H1 (cell line): ENCODE results near the gene CNNM2. TPM values are rescaled to one million over a fixed set of nuclear protein-coding genes. Genes with fewer than 3 reads are reported as not detected.

ENCODE experiments used
- CTCF ChIA-PET: fragments of 300-600 bp; sonication (Branson Sonifier 250); formaldehyde crosslinking; loops from one replicate; lab custom pipeline; 2021; ENCODE audit not compliant: partially characterized antibody; lab: Charles Lee
- POLR2A ChIA-PET: fragments of 300-600 bp; sonication (Branson Sonifier 250); formaldehyde crosslinking; loops from one replicate; lab custom pipeline; 2021; ENCODE audit warnings: inconsistent platforms; ENCODE audit not compliant: partially characterized antibody; lab: Charles Lee
- DNase-seq, 2 experiments: peaks; one replicate each; pipeline versions ENCODE4 v3.0.0 to v3.0.0-alpha.2; 2010 to 2022; ENCODE audit warnings: low spot score in 2 of 2, low read depth in 1 of 2, mixed read lengths in 1 of 2
- FAIRE-seq: peaks from 2 replicates; lab custom pipeline; 2011; peaks lifted over from hg19 to GRCh38; lab: Jason Lieb, UNC
- H2AFZ ChIP-seq: 2 replicates; pipeline ENCODE4 v1.8.1; 2012; ENCODE audit warnings: low read length, inconsistent platforms
- H2AK5ac ChIP-seq: 2 replicates; pipeline ENCODE4 v1.6.1; 2013; ENCODE audit warnings: low read depth, low read length
- H2BK120ac ChIP-seq: replicated peaks from 2 replicates; pipeline ENCODE3; 2013; ENCODE audit warnings: low read depth, low read length, inconsistent platforms
- H2BK12ac ChIP-seq: 2 replicates; pipeline ENCODE4 v1.6.1; 2013; ENCODE audit warnings: low read depth, low read length
- H2BK15ac ChIP-seq: 2 replicates; pipeline ENCODE4 v1.6.1; 2013; ENCODE audit warnings: low read length
- H2BK20ac ChIP-seq: 2 replicates; pipeline ENCODE4 v1.6.1; 2013; ENCODE audit warnings: low read length
- H2BK5ac ChIP-seq: 2 replicates; pipeline ENCODE4 v1.6.1; 2013; ENCODE audit warnings: low read depth, low read length
- H3K14ac ChIP-seq: 2 replicates; pipeline ENCODE4 v1.6.1; 2013; ENCODE audit warnings: inconsistent platforms; ENCODE audit not compliant: insufficient read length
- H3K18ac ChIP-seq: 2 replicates; pipeline ENCODE4 v1.6.1; 2013; ENCODE audit warnings: low read length; ENCODE audit errors: extremely low read depth
- H3K23ac ChIP-seq: 2 replicates; pipeline ENCODE4 v1.6.1; 2013; ENCODE audit warnings: inconsistent platforms; ENCODE audit not compliant: insufficient read length
- H3K23me2 ChIP-seq: 2 replicates; pipeline ENCODE4 v1.6.1; 2013; ENCODE audit warnings: low read depth, low read length
- H3K27ac ChIP-seq: 2 replicates; pipeline ENCODE4 v1.6.1; 2011; ENCODE audit warnings: low read depth, low read length, inconsistent platforms
- H3K27me3 ChIP-seq, 4 experiments: replicated peaks in 1 of 4; 1 replicate in 1 of 4; 2 replicates in 3 of 4; pipeline versions ENCODE4 v1.6.1 to v1.8.1; 2011 to 2013; ENCODE audit warnings: low read length in 3 of 4, mild to moderate bottlenecking in 3 of 4, inconsistent platforms in 2 of 4, mixed read lengths in 2 of 4, moderate library complexity in 1 of 4; ENCODE audit not compliant: control insufficient read depth in 3 of 4, insufficient read depth in 3 of 4; ENCODE audit errors: extremely low read depth in 1 of 4
- H3K36me3 ChIP-seq, 4 experiments: 2 replicates each; pipeline versions ENCODE4 v1.6.1 to v1.8.1; 2011 to 2013; ENCODE audit warnings: mild to moderate bottlenecking in 4 of 4, low read length in 3 of 4, moderate library complexity in 2 of 4, control low read depth in 1 of 4, inconsistent platforms in 1 of 4; ENCODE audit not compliant: insufficient read depth in 4 of 4, control insufficient read depth in 2 of 4
- H3K4ac ChIP-seq: replicated peaks from 2 replicates; pipeline ENCODE3; 2013; ENCODE audit warnings: low read length, low read depth, mixed read lengths, inconsistent platforms; ENCODE audit not compliant: insufficient read length
- H3K4me1 ChIP-seq, 4 experiments: replicated peaks in 1 of 4; 1 replicate in 1 of 4; 2 replicates in 3 of 4; pipeline versions ENCODE4 v1.6.1 to v1.8.1; 2011 to 2013; ENCODE audit warnings: low read length in 3 of 4, inconsistent platforms in 2 of 4, mixed read lengths in 1 of 4; ENCODE audit not compliant: insufficient read depth in 4 of 4, control insufficient read depth in 3 of 4
- H3K4me2 ChIP-seq, 2 experiments: 2 replicates each; pipeline versions ENCODE4 v1.6.1 to v1.8.1; 2011 to 2013; ENCODE audit warnings: low read depth in 2 of 2, low read length in 2 of 2, control low read depth in 1 of 2, inconsistent platforms in 1 of 2, mild to moderate bottlenecking in 1 of 2; ENCODE audit not compliant: insufficient read depth in 1 of 2
- H3K4me3 ChIP-seq, 4 experiments: fragments of 200-600, 300-600 bp in 1 of 4; sonication (generic), shearing (Covaris generic), sonication (Bioruptor Twin) in 1 of 4; 2 replicates each; pipeline versions ENCODE4 v1.5.1 to v1.8.1; 2011 to 2016; ENCODE audit warnings: low read length in 4 of 4, low read depth in 3 of 4, control low read depth in 2 of 4, inconsistent platforms in 2 of 4, mild to moderate bottlenecking in 2 of 4, mixed read lengths in 1 of 4, moderate library complexity in 1 of 4; ENCODE audit not compliant: insufficient read depth in 2 of 4; ENCODE audit errors: extremely low read depth in 1 of 4
- H3K56ac ChIP-seq: replicated peaks from 2 replicates; pipeline ENCODE3; 2013; ENCODE audit warnings: low read depth, mild to moderate bottlenecking, mixed read lengths, low read length, inconsistent platforms; ENCODE audit not compliant: insufficient read length
- H3K79me1 ChIP-seq: 2 replicates; pipeline ENCODE4 v1.6.1; 2013; ENCODE audit warnings: low read depth, low read length, control low read depth
- H3K79me2 ChIP-seq, 2 experiments: 2 replicates each; pipeline versions ENCODE4 v1.6.1 to v1.8.1; 2012 to 2013; ENCODE audit warnings: low read length in 2 of 2, mild to moderate bottlenecking in 2 of 2, inconsistent platforms in 1 of 2; ENCODE audit not compliant: insufficient read depth in 2 of 2, control insufficient read depth in 1 of 2
- H3K9ac ChIP-seq, 4 experiments: replicated peaks in 1 of 4; 1 replicate in 1 of 4; 2 replicates in 3 of 4; pipeline versions ENCODE4 v1.6.1 to v1.8.1; 2011 to 2013; ENCODE audit warnings: low read depth in 3 of 4, low read length in 3 of 4, control low read depth in 2 of 4, mild to moderate bottlenecking in 2 of 4, moderate library complexity in 2 of 4, inconsistent platforms in 1 of 4; ENCODE audit errors: extremely low read depth in 1 of 4
- H3K9me3 ChIP-seq, 2 experiments: 2 replicates each; pipeline versions ENCODE4 v1.6.1 to v1.8.1; 2012 to 2013; ENCODE audit warnings: mild to moderate bottlenecking in 2 of 2, moderate library complexity in 2 of 2, control low read depth in 1 of 2, inconsistent platforms in 1 of 2, low read depth in 1 of 2, low read length in 1 of 2, mixed read lengths in 1 of 2; ENCODE audit not compliant: insufficient read depth in 2 of 2
- H4K20me1 ChIP-seq, 2 experiments: replicated peaks in 1 of 2; 2 replicates each; pipeline versions ENCODE3 to v1.8.1; 2011 to 2013; ENCODE audit warnings: inconsistent platforms in 2 of 2, low read length in 2 of 2, mild to moderate bottlenecking in 1 of 2; ENCODE audit not compliant: insufficient read depth in 2 of 2, control insufficient read depth in 1 of 2
- H4K5ac ChIP-seq: 2 replicates; pipeline ENCODE4 v1.6.1; 2013; ENCODE audit warnings: low read length, low read depth, mixed read lengths, inconsistent platforms; ENCODE audit not compliant: insufficient read length
- H4K8ac ChIP-seq: 2 replicates; pipeline ENCODE4 v1.8.0; 2013; ENCODE audit warnings: mild to moderate bottlenecking, moderate library complexity, low read length, inconsistent platforms; ENCODE audit not compliant: insufficient read depth; ENCODE audit errors: extremely low read depth
- H4K91ac ChIP-seq: replicated peaks from 2 replicates; pipeline ENCODE3; 2013; ENCODE audit warnings: low read length, mixed read lengths, inconsistent platforms; ENCODE audit not compliant: insufficient read length
- CEBPB ChIP-seq: IDR thresholded peaks from 2 replicates; pipeline ENCODE4 v1.6.1; 2012; ENCODE audit warnings: low read depth, low read length
- CTCF ChIP-seq, 3 experiments: IDR thresholded peaks; 1 replicate in 2 of 3; 2 replicates in 1 of 3; pipeline versions ENCODE4 v1.5.1 to v1.6.1; 2011; ENCODE audit warnings: low read length in 3 of 3, mild to moderate bottlenecking in 3 of 3, inconsistent platforms in 2 of 3, low read depth in 1 of 3, moderate library complexity in 1 of 3; ENCODE audit not compliant: insufficient read depth in 1 of 3; ENCODE audit errors: control extremely low read depth in 1 of 3
- RAD21 ChIP-seq, 2 experiments: IDR thresholded peaks in 1 of 2; conservative IDR thresholded peaks in 1 of 2; 2 replicates each; pipeline ENCODE4 v1.6.1; 2011; ENCODE audit warnings: low read depth in 2 of 2, low read length in 2 of 2, improper control_type of control experiment in 1 of 2, inconsistent platforms in 1 of 2, mild to moderate bottlenecking in 1 of 2, moderate library complexity in 1 of 2
- TEAD4 ChIP-seq: IDR thresholded peaks from 2 replicates; pipeline ENCODE4 v1.6.1; 2012; ENCODE audit warnings: low read depth, low read length, inconsistent platforms, mixed read lengths
- WGBS, 2 experiments: shearing (Covaris generic) in 1 of 2; methylation state at CpG; one replicate each; pipeline versions ENCODE4 v1.1.6 to v1.1.7; 2013 to 2015; ENCODE audit warnings: low lambda C conversion rate in 2 of 2, mixed read lengths in 2 of 2, inconsistent platforms in 1 of 2, low coverage in 1 of 2, missing lambda C conversion rate in 1 of 2; ENCODE audit not compliant: insufficient replicate concordance in 2 of 2, insufficient coverage in 1 of 2, insufficient read length in 1 of 2; ENCODE audit errors: extremely low coverage in 1 of 2, missing lambda C conversion rate in 1 of 2; 5-methylcytosine and 5-hydroxymethylcytosine counted together
- polyA plus RNA-seq, 7 experiments: library from polyadenylated mRNA; depleted of rRNA in 3 of 7; stranded (reverse) in 5 of 7; unstranded in 2 of 7; fragments of >200 nt in 5 of 7; fragments of 200-250 nt in 2 of 7; gene quantifications; 1 replicate in 5 of 7; 2 replicates in 1 of 7; 4 replicates in 1 of 7; pipeline versions ENCODE4 v1.2.1 to v1.2.3, GENCODE V29; 2011 to 2013; ENCODE audit warnings: missing spikeins in 2 of 7, mixed read lengths in 2 of 7
- total RNA-seq: library from RNA; stranded (reverse); fragmentation: NEBNext Ultra II Directional; extraction: Animal tissue kit (Norgen Biotek cat#: 25700); gene quantifications from 2 replicates; pipeline ENCODE4 v1.2.1, GENCODE V29; 2021

CNNM2 gene
- total and polyA plus RNA-seq, 2 of the 8 experiments (the other 6 are each of a cell fraction or from before 2014, with no cell fraction given), result 7.3 to 23.6 TPM

GRCh38 chr10:103042908-103043307 is 124.8 kb downstream of the CNNM2 start:
- Histone ChIP-seq H3K14ac (no peak overlapping the region), H2BK15ac (no peak overlapping the region), H3K23me2 (no peaks in the 10 kb centered on the region), H2BK120ac (no peak overlapping the region), H4K8ac (no peak overlapping the region), H3K27me3 (no peaks in the 10 kb centered on the region), H3K9ac (no peak overlapping the region), H2AK5ac (no peak overlapping the region), H3K9me3 (no peaks in the 10 kb centered on the region), H3K4ac (no peak overlapping the region), H4K5ac (no peak overlapping the region), H2BK5ac (no peak overlapping the region), H4K91ac (no peak overlapping the region), H2AFZ (no peak overlapping the region), H3K4me1 (peaks cover 0 to 14% (median 9%) of the 10 kb centered on the region in 4 experiments; a peak in 5 of 7 replicates), H3K4me2 (no peak overlapping the region), H3K23ac (no peak overlapping the region), H3K56ac (no peak overlapping the region), H3K4me3 (no peak overlapping the region), H3K79me1 (no peaks in the 10 kb centered on the region), H3K18ac (no peak overlapping the region), H3K36me3 (no peaks in the 10 kb centered on the region), H4K20me1 (peaks cover 0 to 5% of the 10 kb centered on the region in 2 experiments), H2BK20ac (no peak overlapping the region), H2BK12ac (no peak overlapping the region), H3K79me2 (no peaks in the 10 kb centered on the region), H3K27ac (no peak overlapping the region)
- TF ChIP-seq CTCF (IDR thresholded peaks at IDR 0.05; ENCODE audit: control extremely low read depth in 1 of 3, insufficient read depth in 1 of 3, low read depth in 1 of 3, low read length in 3 of 3) (peak; percentile 40 to 62 (median 49)), RAD21 (IDR thresholded peaks at IDR 0.05 in 1 of 2, conservative IDR thresholded peaks at IDR 0.05 in 1 of 2; ENCODE audit: low read depth in 2 of 2, low read length in 2 of 2) (peak; percentile 42 to 58), CEBPB (peak; percentile 34; the same call in 1 of the 2 replicates), TEAD4 (no peak)
- CTCF ChIA-PET, result interaction anchor here (0.7 to 1.2 kb wide), 4 partner anchors 10 to 1550 kb away, joined by 3 to 4 read pairs (median 3); no protein-coding TSS in a partner anchor
- WGBS, 2 experiments, result 82% methylated on average over 7 of the region's 7 CpGs; no CpG with 5 or more reads in 1 of the 2 experiments
- FAIRE-seq (no peak), DNase-seq (no peak)
- POLR2A ChIA-PET, result no interaction called here
